VCaP (cell line): ENCODE data around the gene LRRC46.

ENCODE experiments used
- H3K27ac ChIP-seq: fragments of 450-650 bp; 2 replicates; pipeline ENCODE4 v1.5.1; 2017
- CTCF ChIP-seq: fragments of 450-650 bp; conservative IDR thresholded peaks from 2 replicates; pipeline ENCODE4 v1.5.1; 2017; ENCODE audit warnings: mild to moderate bottlenecking, moderate library complexity

Gene LRRC46

GRCh38 chr17:47831003-47831933 is at the start of gene LRRC46, which contains the start of gene MRPL10:
TSS of gene LRRC46 (plus strand) at chr17:47831670. CDS start at chr17:47831990, 320 bp downstream.
TSS of gene MRPL10 (minus strand) at chr17:47831541. CDS start at chr17:47831511, 30 bp downstream.
- peak within 1 kb of the TSS; percentile 90 for H3K27ac ChIP-seq
- peak; percentile 69 for TF ChIP-seq CTCF

GRCh38 chr17:47785538-47786123 is 45.8 kb upstream of the LRRC46 start:
- no peak for TF ChIP-seq CTCF
- H3K27ac ChIP-seq = no peak overlapping the region

- TF ChIP-seq CTCF = peak; percentile 85
- peak overlapping the region; percentile 67 for H3K27ac ChIP-seq
These were observed 41.6 kb upstream of the LRRC46 start for GRCh38 chr17:47789611-47790561.

GRCh38 chr17:47791025-47791424 is 40.4 kb upstream of the LRRC46 start:
- no peak for TF ChIP-seq CTCF
- no peak overlapping the region for H3K27ac ChIP-seq

GRCh38 chr17:47792457-47792856 is 39.0 kb upstream of the LRRC46 start:
- TF ChIP-seq CTCF = no peak
- H3K27ac ChIP-seq = no peak overlapping the region

- TF ChIP-seq CTCF = no peak
- H3K27ac ChIP-seq = no peak overlapping the region
These were observed 38.5 kb upstream of the LRRC46 start for GRCh38 chr17:47792979-47793378.
